ENCODE results near the gene ME2.
"Not testable (repeated sequence)": the region's sequence is repeated elsewhere in the genome, so short reads cannot be mapped to it uniquely, and the experiment has no call there.

The ME2 gene

DNA sequence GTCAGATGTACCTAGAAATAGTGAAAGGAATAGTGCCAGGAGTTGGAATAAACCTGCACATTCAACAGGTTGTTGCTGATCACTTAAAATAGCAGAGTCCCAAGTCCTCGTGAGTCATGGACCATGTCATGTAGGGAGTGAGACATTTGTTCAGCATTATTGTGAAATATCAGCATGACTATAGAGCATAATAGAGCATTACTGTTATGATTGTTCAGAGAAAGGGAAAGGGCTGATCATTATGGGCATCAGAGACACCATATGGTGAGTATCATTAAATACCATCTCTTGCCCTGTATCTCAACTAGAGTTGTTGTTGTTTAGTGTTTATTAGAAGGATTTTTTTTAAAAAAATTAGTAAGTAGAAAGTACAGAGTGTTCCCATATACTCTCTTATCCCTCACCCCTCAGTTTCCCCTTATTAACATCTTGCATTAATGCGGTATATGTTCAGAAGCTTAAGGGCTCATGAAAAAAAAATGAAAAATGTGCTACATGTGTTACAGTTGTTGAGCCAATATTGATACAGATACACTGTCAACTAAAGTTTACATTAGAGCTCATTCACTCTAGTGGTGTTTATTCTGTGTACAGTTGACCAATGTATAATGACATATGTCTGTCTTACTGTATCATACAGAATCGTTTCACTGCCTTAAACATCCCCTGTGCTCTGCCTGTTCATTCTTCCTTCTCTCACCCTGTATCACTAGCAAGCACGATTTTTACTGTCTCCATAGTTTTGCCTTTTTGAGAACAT lies 94.6 kb downstream of the ME2 start:
- no peak for DNase-seq (ENCODE audit: low read depth in 2 of 2)

DNA sequence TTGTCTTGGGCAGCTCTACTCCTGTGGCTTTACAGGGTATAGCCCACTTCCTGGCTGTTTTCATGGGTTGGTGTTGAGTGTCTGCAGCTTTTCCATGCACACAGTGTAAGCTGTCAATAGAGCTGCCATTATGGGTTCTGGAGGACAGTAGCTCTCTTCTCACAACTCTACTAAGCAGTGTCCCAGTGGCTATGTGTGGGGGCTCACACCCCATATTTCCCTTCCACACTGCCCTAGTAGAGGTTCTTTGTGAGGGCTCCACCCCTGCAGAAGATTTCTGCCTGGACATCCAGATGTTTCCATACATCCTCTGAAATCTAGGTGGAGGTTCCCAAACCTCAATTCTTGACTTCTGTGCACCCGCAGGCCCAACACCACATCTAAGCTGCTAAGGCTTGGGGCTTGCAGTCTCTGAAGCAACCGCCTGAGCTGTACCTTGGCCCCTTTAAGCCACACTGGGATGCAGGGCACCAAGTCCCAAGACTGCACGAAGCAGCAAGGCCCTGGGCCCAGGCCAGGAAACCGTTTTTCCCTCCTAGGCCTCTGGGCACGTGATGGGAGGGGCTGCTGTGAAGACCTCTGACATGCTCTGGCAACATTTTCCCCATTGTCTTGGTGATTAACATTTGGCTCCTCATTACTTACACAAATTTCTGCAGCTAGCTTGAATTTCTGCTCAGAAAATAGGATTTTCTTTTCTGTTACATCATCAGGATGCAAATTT lies 98.3 kb downstream of the ME2 start:
- DNase-seq (ENCODE audit: low read depth in 2 of 2), result no peak

GRCh38 chr18:50981381-50981780 lies 102.5 kb downstream of the ME2 start:
- DNase-seq (ENCODE audit: low read depth in 2 of 2), result no peak

- DNase-seq (ENCODE audit: low read depth in 2 of 2), result no peak
Observed at GRCh38 chr18:50982086-50982801, 103.3 kb downstream of the ME2 start.

DNA sequence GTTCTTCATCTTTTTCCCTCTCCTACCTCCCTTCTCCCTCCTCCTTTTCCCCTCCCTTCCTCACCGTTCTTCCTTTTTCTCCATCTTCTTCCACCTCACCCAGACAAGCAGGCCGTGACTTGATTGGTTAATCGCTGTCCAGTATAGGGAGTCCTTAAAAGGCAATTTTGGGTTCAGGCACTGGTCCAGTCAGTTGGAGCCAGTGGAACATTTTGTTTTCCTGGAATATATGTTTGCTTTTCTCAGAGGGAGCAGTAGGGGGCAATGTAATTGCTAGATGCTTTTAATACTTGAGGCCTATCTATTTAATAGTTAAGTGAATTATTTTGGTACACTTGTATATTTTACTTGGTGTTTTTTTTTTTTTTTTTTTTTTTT lies 103.9 kb downstream of the ME2 start:
- no peak for DNase-seq (ENCODE audit: low read depth in 2 of 2)

DNA sequence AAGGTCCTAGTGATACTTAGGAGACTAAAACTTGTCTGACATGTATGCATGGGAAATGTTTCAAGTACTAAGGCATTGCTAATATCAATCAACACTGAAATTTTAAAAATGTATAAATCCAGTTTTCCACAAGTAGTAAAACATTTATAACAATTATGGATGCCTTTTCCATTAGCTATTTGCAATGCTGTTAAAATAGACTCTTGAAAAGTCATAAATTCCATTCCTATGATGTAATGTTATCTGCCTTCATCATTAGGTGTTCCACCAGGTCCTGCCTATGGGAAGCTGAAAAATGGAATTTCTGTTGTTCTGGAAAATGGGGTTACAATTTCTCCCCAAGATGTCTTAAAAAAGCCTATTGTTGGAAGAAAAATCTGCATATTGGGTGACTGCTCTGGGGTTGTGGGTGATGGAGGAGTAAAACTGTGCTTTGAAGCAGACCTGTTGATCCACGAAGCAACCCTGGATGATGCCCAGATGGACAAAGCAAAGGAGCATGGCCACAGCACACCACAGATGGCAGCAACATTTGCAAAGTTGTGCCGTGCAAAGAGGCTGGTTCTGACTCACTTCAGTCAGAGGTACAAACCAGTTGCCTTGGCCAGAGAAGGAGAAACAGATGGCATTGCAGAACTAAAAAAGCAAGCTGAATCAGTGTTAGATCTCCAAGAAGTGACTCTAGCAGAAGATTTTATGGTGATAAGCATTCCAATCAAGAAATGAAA lies 107.6 kb downstream of the ME2 start:
- no peak for DNase-seq (ENCODE audit: low read depth in 2 of 2)

- no peak for DNase-seq (ENCODE audit: low read depth in 2 of 2)
Observed at GRCh38 chr18:50987261-50987660, 108.3 kb downstream of the ME2 start.

DNA sequence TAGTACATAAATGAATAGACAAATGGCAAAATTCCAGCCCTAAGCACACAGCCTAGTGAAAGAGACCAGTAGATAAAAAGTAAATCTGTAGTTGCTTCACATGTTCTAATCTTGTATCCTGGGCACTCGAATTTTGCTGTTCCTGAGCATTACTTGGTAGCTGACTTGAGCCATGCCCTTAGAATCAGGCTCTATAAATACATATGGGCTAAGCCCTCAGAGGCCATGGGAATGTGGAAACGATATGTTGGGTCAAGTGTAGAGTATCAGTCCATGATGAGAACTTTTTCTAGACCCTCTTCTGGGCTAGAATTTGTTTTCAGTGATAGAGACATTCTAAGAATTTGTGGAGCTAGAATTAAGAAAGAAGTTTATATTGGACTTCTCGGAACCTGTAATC lies 110.8 kb downstream of the ME2 start:
- DNase-seq (ENCODE audit: low read depth in 2 of 2), result no peak

- no peak for DNase-seq (ENCODE audit: low read depth in 2 of 2)
Observed at GRCh38 chr18:50992351-50992762, 113.4 kb downstream of the ME2 start.

- no peak for DNase-seq (ENCODE audit: low read depth in 2 of 2)
Observed at GRCh38 chr18:50994031-50994430, 115.1 kb downstream of the ME2 start.

- DNase-seq (ENCODE audit: low read depth in 2 of 2), result not testable (repeated sequence)
Observed at GRCh38 chr18:51003174-51003573, 124.3 kb downstream of the ME2 start.

All from activated CD4-positive, alpha-beta T cell treated with anti-CD3 and anti-CD28 coated beads for 24 hours (primary cell).